Measurements from ENCODE around the gene USF2.

GRCh38 chr19:35310811-35311465 is 42.2 kb downstream of the USF2 start:
- TF ChIP-seq CTCF (IDR thresholded peaks at IDR 0.05; ENCODE audit: insufficient read depth, low read depth, low read length): no peak
- TF ChIP-seq EZH2 (IDR thresholded peaks at IDR 0.05; ENCODE audit: insufficient read depth, low read length): no peak
